H1 (cell line): Measurements from ENCODE around the gene LOXL1. TPM values are rescaled to one million over a fixed set of nuclear protein-coding genes. Genes with fewer than 3 reads are reported as not detected.

Source experiments
- CTCF ChIA-PET: fragments of 300-600 bp; sonication (Branson Sonifier 250); formaldehyde crosslinking; loops from one replicate; lab custom pipeline; 2021; ENCODE audit not compliant: partially characterized antibody; lab: Charles Lee
- POLR2A ChIA-PET: fragments of 300-600 bp; sonication (Branson Sonifier 250); formaldehyde crosslinking; loops from one replicate; lab custom pipeline; 2021; ENCODE audit warnings: inconsistent platforms; ENCODE audit not compliant: partially characterized antibody; lab: Charles Lee
- DNase-seq, 2 experiments: peaks; one replicate each; pipeline versions ENCODE4 v3.0.0 to v3.0.0-alpha.2; 2010 to 2022; ENCODE audit warnings: low spot score in 2 of 2, low read depth in 1 of 2, mixed read lengths in 1 of 2
- FAIRE-seq: peaks from 2 replicates; lab custom pipeline; 2011; peaks lifted over from hg19 to GRCh38; lab: Jason Lieb, UNC
- H2AFZ ChIP-seq: 2 replicates; pipeline ENCODE4 v1.8.1; 2012; ENCODE audit warnings: low read length, inconsistent platforms
- H2AK5ac ChIP-seq: 2 replicates; pipeline ENCODE4 v1.6.1; 2013; ENCODE audit warnings: low read depth, low read length
- H2BK120ac ChIP-seq: replicated peaks from 2 replicates; pipeline ENCODE3; 2013; ENCODE audit warnings: low read depth, low read length, inconsistent platforms
- H2BK12ac ChIP-seq: 2 replicates; pipeline ENCODE4 v1.6.1; 2013; ENCODE audit warnings: low read depth, low read length
- H2BK15ac ChIP-seq: 2 replicates; pipeline ENCODE4 v1.6.1; 2013; ENCODE audit warnings: low read length
- H2BK20ac ChIP-seq: 2 replicates; pipeline ENCODE4 v1.6.1; 2013; ENCODE audit warnings: low read length
- H2BK5ac ChIP-seq: 2 replicates; pipeline ENCODE4 v1.6.1; 2013; ENCODE audit warnings: low read depth, low read length
- H3K14ac ChIP-seq: 2 replicates; pipeline ENCODE4 v1.6.1; 2013; ENCODE audit warnings: inconsistent platforms; ENCODE audit not compliant: insufficient read length
- H3K18ac ChIP-seq: 2 replicates; pipeline ENCODE4 v1.6.1; 2013; ENCODE audit warnings: low read length; ENCODE audit errors: extremely low read depth
- H3K23ac ChIP-seq: 2 replicates; pipeline ENCODE4 v1.6.1; 2013; ENCODE audit warnings: inconsistent platforms; ENCODE audit not compliant: insufficient read length
- H3K23me2 ChIP-seq: 2 replicates; pipeline ENCODE4 v1.6.1; 2013; ENCODE audit warnings: low read depth, low read length
- H3K27ac ChIP-seq: 2 replicates; pipeline ENCODE4 v1.6.1; 2011; ENCODE audit warnings: low read depth, low read length, inconsistent platforms
- H3K27me3 ChIP-seq, 4 experiments: replicated peaks in 1 of 4; 1 replicate in 1 of 4; 2 replicates in 3 of 4; pipeline versions ENCODE4 v1.6.1 to v1.8.1; 2011 to 2013; ENCODE audit warnings: low read length in 3 of 4, mild to moderate bottlenecking in 3 of 4, inconsistent platforms in 2 of 4, mixed read lengths in 2 of 4, moderate library complexity in 1 of 4; ENCODE audit not compliant: control insufficient read depth in 3 of 4, insufficient read depth in 3 of 4; ENCODE audit errors: extremely low read depth in 1 of 4
- H3K36me3 ChIP-seq, 4 experiments: 2 replicates each; pipeline versions ENCODE4 v1.6.1 to v1.8.1; 2011 to 2013; ENCODE audit warnings: mild to moderate bottlenecking in 4 of 4, low read length in 3 of 4, moderate library complexity in 2 of 4, control low read depth in 1 of 4, inconsistent platforms in 1 of 4; ENCODE audit not compliant: insufficient read depth in 4 of 4, control insufficient read depth in 2 of 4
- H3K4ac ChIP-seq: replicated peaks from 2 replicates; pipeline ENCODE3; 2013; ENCODE audit warnings: low read length, low read depth, mixed read lengths, inconsistent platforms; ENCODE audit not compliant: insufficient read length
- H3K4me1 ChIP-seq, 4 experiments: replicated peaks in 1 of 4; 1 replicate in 1 of 4; 2 replicates in 3 of 4; pipeline versions ENCODE4 v1.6.1 to v1.8.1; 2011 to 2013; ENCODE audit warnings: low read length in 3 of 4, inconsistent platforms in 2 of 4, mixed read lengths in 1 of 4; ENCODE audit not compliant: insufficient read depth in 4 of 4, control insufficient read depth in 3 of 4
- H3K4me2 ChIP-seq, 2 experiments: 2 replicates each; pipeline versions ENCODE4 v1.6.1 to v1.8.1; 2011 to 2013; ENCODE audit warnings: low read depth in 2 of 2, low read length in 2 of 2, control low read depth in 1 of 2, inconsistent platforms in 1 of 2, mild to moderate bottlenecking in 1 of 2; ENCODE audit not compliant: insufficient read depth in 1 of 2
- H3K4me3 ChIP-seq, 4 experiments: fragments of 200-600, 300-600 bp in 1 of 4; sonication (generic), shearing (Covaris generic), sonication (Bioruptor Twin) in 1 of 4; 2 replicates each; pipeline versions ENCODE4 v1.5.1 to v1.8.1; 2011 to 2016; ENCODE audit warnings: low read length in 4 of 4, low read depth in 3 of 4, control low read depth in 2 of 4, inconsistent platforms in 2 of 4, mild to moderate bottlenecking in 2 of 4, mixed read lengths in 1 of 4, moderate library complexity in 1 of 4; ENCODE audit not compliant: insufficient read depth in 2 of 4; ENCODE audit errors: extremely low read depth in 1 of 4
- H3K56ac ChIP-seq: replicated peaks from 2 replicates; pipeline ENCODE3; 2013; ENCODE audit warnings: low read depth, mild to moderate bottlenecking, mixed read lengths, low read length, inconsistent platforms; ENCODE audit not compliant: insufficient read length
- H3K79me1 ChIP-seq: 2 replicates; pipeline ENCODE4 v1.6.1; 2013; ENCODE audit warnings: low read depth, low read length, control low read depth
- H3K79me2 ChIP-seq, 2 experiments: 2 replicates each; pipeline versions ENCODE4 v1.6.1 to v1.8.1; 2012 to 2013; ENCODE audit warnings: low read length in 2 of 2, mild to moderate bottlenecking in 2 of 2, inconsistent platforms in 1 of 2; ENCODE audit not compliant: insufficient read depth in 2 of 2, control insufficient read depth in 1 of 2
- H3K9ac ChIP-seq, 4 experiments: replicated peaks in 1 of 4; 1 replicate in 1 of 4; 2 replicates in 3 of 4; pipeline versions ENCODE4 v1.6.1 to v1.8.1; 2011 to 2013; ENCODE audit warnings: low read depth in 3 of 4, low read length in 3 of 4, control low read depth in 2 of 4, mild to moderate bottlenecking in 2 of 4, moderate library complexity in 2 of 4, inconsistent platforms in 1 of 4; ENCODE audit errors: extremely low read depth in 1 of 4
- H3K9me3 ChIP-seq, 2 experiments: 2 replicates each; pipeline versions ENCODE4 v1.6.1 to v1.8.1; 2012 to 2013; ENCODE audit warnings: mild to moderate bottlenecking in 2 of 2, moderate library complexity in 2 of 2, control low read depth in 1 of 2, inconsistent platforms in 1 of 2, low read depth in 1 of 2, low read length in 1 of 2, mixed read lengths in 1 of 2; ENCODE audit not compliant: insufficient read depth in 2 of 2
- H4K20me1 ChIP-seq, 2 experiments: replicated peaks in 1 of 2; 2 replicates each; pipeline versions ENCODE3 to v1.8.1; 2011 to 2013; ENCODE audit warnings: inconsistent platforms in 2 of 2, low read length in 2 of 2, mild to moderate bottlenecking in 1 of 2; ENCODE audit not compliant: insufficient read depth in 2 of 2, control insufficient read depth in 1 of 2
- H4K5ac ChIP-seq: 2 replicates; pipeline ENCODE4 v1.6.1; 2013; ENCODE audit warnings: low read length, low read depth, mixed read lengths, inconsistent platforms; ENCODE audit not compliant: insufficient read length
- H4K8ac ChIP-seq: 2 replicates; pipeline ENCODE4 v1.8.0; 2013; ENCODE audit warnings: mild to moderate bottlenecking, moderate library complexity, low read length, inconsistent platforms; ENCODE audit not compliant: insufficient read depth; ENCODE audit errors: extremely low read depth
- H4K91ac ChIP-seq: replicated peaks from 2 replicates; pipeline ENCODE3; 2013; ENCODE audit warnings: low read length, mixed read lengths, inconsistent platforms; ENCODE audit not compliant: insufficient read length
- BCL11A ChIP-seq, 2 experiments: IDR thresholded peaks; one replicate each; pipeline ENCODE4 v1.6.1; 2011; ENCODE audit warnings: low read depth in 2 of 2, low read length in 2 of 2, mild to moderate bottlenecking in 2 of 2
- CHD1 ChIP-seq: IDR thresholded peaks from 2 replicates; pipeline ENCODE4 v1.6.1; 2012; ENCODE audit warnings: low read depth, low read length, improper control_type of control experiment
- EZH2 ChIP-seq: fragments of 200-600 bp; sonication (generic); IDR thresholded peaks from 2 replicates; pipeline ENCODE4 v1.7.1; 2012; ENCODE audit warnings: low read depth, mild to moderate bottlenecking, moderate library complexity, low read length, inconsistent platforms; ENCODE audit not compliant: severe bottlenecking
- GTF2F1 ChIP-seq: IDR thresholded peaks from 2 replicates; pipeline ENCODE4 v1.6.1; 2012; ENCODE audit warnings: low read depth, low read length, improper control_type of control experiment, borderline replicate concordance
- HDAC6 ChIP-seq: IDR thresholded peaks from one replicate; pipeline ENCODE4 v1.7.1; 2012; ENCODE audit warnings: low read depth, mild to moderate bottlenecking, inconsistent platforms, low read length, moderate library complexity
- POLR2A ChIP-seq, 2 experiments: IDR thresholded peaks; 1 replicate in 1 of 2; 2 replicates in 1 of 2; pipeline ENCODE4 v1.6.1; 2011; ENCODE audit warnings: low read depth in 2 of 2, low read length in 2 of 2, mild to moderate bottlenecking in 2 of 2; ENCODE audit errors: control extremely low read depth in 1 of 2
- RAD21 ChIP-seq, 2 experiments: IDR thresholded peaks in 1 of 2; conservative IDR thresholded peaks in 1 of 2; 2 replicates each; pipeline ENCODE4 v1.6.1; 2011; ENCODE audit warnings: low read depth in 2 of 2, low read length in 2 of 2, improper control_type of control experiment in 1 of 2, inconsistent platforms in 1 of 2, mild to moderate bottlenecking in 1 of 2, moderate library complexity in 1 of 2
- SIN3A ChIP-seq, 2 experiments: IDR thresholded peaks in 1 of 2; conservative IDR thresholded peaks in 1 of 2; 2 replicates each; pipeline ENCODE4 v1.6.1; 2011 to 2012; ENCODE audit warnings: low read length in 2 of 2, improper control_type of control experiment in 1 of 2, low read depth in 1 of 2, mild to moderate bottlenecking in 1 of 2
- SP1 ChIP-seq: IDR thresholded peaks from 2 replicates; pipeline ENCODE4 v1.6.1; 2011; ENCODE audit warnings: low read depth, low read length
- SRF ChIP-seq: IDR thresholded peaks from 2 replicates; pipeline ENCODE4 v1.6.1; 2011; ENCODE audit warnings: mild to moderate bottlenecking, low read depth, low read length, moderate library complexity
- TEAD4 ChIP-seq: IDR thresholded peaks from 2 replicates; pipeline ENCODE4 v1.6.1; 2012; ENCODE audit warnings: low read depth, low read length, inconsistent platforms, mixed read lengths
- YY1 ChIP-seq: IDR thresholded peaks from 2 replicates; pipeline ENCODE4 v1.6.1; 2011; ENCODE audit warnings: low read depth, mild to moderate bottlenecking, low read length
- WGBS, 2 experiments: shearing (Covaris generic) in 1 of 2; methylation state at CpG; one replicate each; pipeline versions ENCODE4 v1.1.6 to v1.1.7; 2013 to 2015; ENCODE audit warnings: low lambda C conversion rate in 2 of 2, mixed read lengths in 2 of 2, inconsistent platforms in 1 of 2, low coverage in 1 of 2, missing lambda C conversion rate in 1 of 2; ENCODE audit not compliant: insufficient replicate concordance in 2 of 2, insufficient coverage in 1 of 2, insufficient read length in 1 of 2; ENCODE audit errors: extremely low coverage in 1 of 2, missing lambda C conversion rate in 1 of 2; 5-methylcytosine and 5-hydroxymethylcytosine counted together
- polyA plus RNA-seq, 7 experiments: library from polyadenylated mRNA; depleted of rRNA in 3 of 7; stranded (reverse) in 5 of 7; unstranded in 2 of 7; fragments of >200 nt in 5 of 7; fragments of 200-250 nt in 2 of 7; gene quantifications; 1 replicate in 5 of 7; 2 replicates in 1 of 7; 4 replicates in 1 of 7; pipeline versions ENCODE4 v1.2.1 to v1.2.3, GENCODE V29; 2011 to 2013; ENCODE audit warnings: missing spikeins in 2 of 7, mixed read lengths in 2 of 7
- total RNA-seq: library from RNA; stranded (reverse); fragmentation: NEBNext Ultra II Directional; extraction: Animal tissue kit (Norgen Biotek cat#: 25700); gene quantifications from 2 replicates; pipeline ENCODE4 v1.2.1, GENCODE V29; 2021
- TF ChIP-seq, protein P1 (sequence below): IDR thresholded peaks from 2 replicates; pipeline ENCODE4 v1.6.1; 2012; ENCODE audit warnings: inconsistent platforms

The LOXL1 gene
- total and polyA plus RNA-seq, 2 of the 8 experiments (the other 6 are each of a cell fraction or from before 2014, with no cell fraction given) = 8.1 to 14.4 TPM

DNA sequence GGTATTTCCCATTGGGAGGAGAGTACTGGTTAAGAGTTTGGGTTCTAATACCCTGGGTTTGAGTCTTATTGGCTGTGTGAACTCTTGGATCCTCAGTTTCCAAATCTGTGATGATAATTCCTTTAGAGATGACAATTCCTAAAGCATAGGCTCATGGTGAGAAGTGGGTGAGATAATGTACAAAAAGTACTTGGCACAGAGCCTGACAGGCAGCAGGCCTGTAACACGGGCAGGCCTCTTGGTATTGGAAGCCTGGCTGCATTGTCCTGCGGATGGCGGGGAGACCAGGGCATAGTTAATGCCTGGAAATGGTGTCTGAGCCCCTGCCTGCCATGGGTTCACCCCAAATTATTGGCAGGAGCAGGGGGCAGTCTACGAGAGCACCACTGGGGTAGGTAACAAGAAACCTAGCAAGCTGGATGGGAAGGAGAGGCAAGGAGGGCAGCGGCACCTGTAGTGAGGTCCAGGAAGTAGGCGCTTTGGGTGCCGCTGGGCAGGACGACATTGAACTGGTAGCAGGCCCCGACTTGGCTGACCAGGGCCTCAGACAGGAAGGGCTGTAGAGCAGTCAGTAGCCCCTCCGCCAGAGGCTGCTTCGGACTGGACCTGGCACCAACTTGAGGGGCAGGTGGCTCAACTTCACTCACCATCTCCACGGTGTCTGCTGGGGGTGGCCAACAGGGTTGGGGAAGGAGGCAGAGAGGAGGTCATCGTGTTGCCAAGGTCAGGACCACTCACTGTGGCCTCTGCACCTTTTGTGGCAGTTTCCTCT, 58.1 kb downstream of the LOXL1 start:
- no peak overlapping the region for H2AK5ac ChIP-seq
- H2BK12ac ChIP-seq = no peak overlapping the region
- H3K27ac ChIP-seq = no peak overlapping the region
- H4K20me1 ChIP-seq = no peaks in the 10 kb centered on the region
- no peaks in the 10 kb centered on the region for H3K36me3 ChIP-seq
- H2BK15ac ChIP-seq = no peak overlapping the region
- H3K9ac ChIP-seq = no peak overlapping the region
- H3K4ac ChIP-seq = no peak overlapping the region
- no peaks in the 10 kb centered on the region for H3K23me2 ChIP-seq
- no peak overlapping the region for H3K18ac ChIP-seq
- ChIA-PET POLR2A (no interaction called here), CTCF (interaction anchor here (1.5 to 11.4 kb wide), 4 partner anchors 10 to 55 kb away, joined by 3 to 167 read pairs (median 39); partner anchors contain the start of gene PML)
- H4K8ac ChIP-seq = no peak overlapping the region
- no peak overlapping the region for H3K14ac ChIP-seq
- 87% methylated on average over 12 of the region's 13 CpGs; no CpG with 5 or more reads in 1 of the 2 experiments for WGBS, 2 experiments
- peaks cover 0 to 2% (median 0%) of the 10 kb centered on the region in 4 experiments; a peak in 1 of 7 replicates for H3K27me3 ChIP-seq
- H3K23ac ChIP-seq = no peak overlapping the region
- H2BK5ac ChIP-seq = no peak overlapping the region
- DNase-seq = no peak
- H3K9me3 ChIP-seq = no peaks in the 10 kb centered on the region
- H2AFZ ChIP-seq = no peak overlapping the region
- H2BK120ac ChIP-seq = no peak overlapping the region
- H3K4me3 ChIP-seq = no peak overlapping the region
- no peaks in the 10 kb centered on the region for H3K79me1 ChIP-seq
- FAIRE-seq = no peak
- peak overlapping the region; percentile 42 for H3K56ac ChIP-seq
- no peak overlapping the region for H2BK20ac ChIP-seq
- no peak overlapping the region for H4K5ac ChIP-seq
- H4K91ac ChIP-seq = no peak overlapping the region
- no peaks in the 10 kb centered on the region for H3K79me2 ChIP-seq
- no peaks in the 10 kb centered on the region; a peak in 1 of 7 replicates for H3K4me1 ChIP-seq
- H3K4me2 ChIP-seq = no peak overlapping the region
- TF ChIP-seq HDAC6 = no peak
- no peak for TF ChIP-seq YY1
- no peak for TF ChIP-seq BCL11A (IDR thresholded peaks at IDR 0.05; ENCODE audit: low read depth in 2 of 2, low read length in 2 of 2)
- TF ChIP-seq SP1 = no peak
- no peak for TF ChIP-seq RAD21 (IDR thresholded peaks at IDR 0.05 in 1 of 2, conservative IDR thresholded peaks at IDR 0.05 in 1 of 2; ENCODE audit: low read depth in 2 of 2, low read length in 2 of 2)
- TF ChIP-seq, protein P1, sequence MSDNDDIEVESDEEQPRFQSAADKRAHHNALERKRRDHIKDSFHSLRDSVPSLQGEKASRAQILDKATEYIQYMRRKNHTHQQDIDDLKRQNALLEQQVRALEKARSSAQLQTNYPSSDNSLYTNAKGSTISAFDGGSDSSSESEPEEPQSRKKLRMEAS = no peak
- no peak for TF ChIP-seq CHD1
- TF ChIP-seq POLR2A (IDR thresholded peaks at IDR 0.05; ENCODE audit: control extremely low read depth in 1 of 2, low read depth in 2 of 2, low read length in 2 of 2) = no peak
- no peak for TF ChIP-seq TEAD4
- no peak for TF ChIP-seq EZH2
- TF ChIP-seq SRF = no peak
- no peak for TF ChIP-seq SIN3A (conservative IDR thresholded peaks at IDR 0.05 in 1 of 2, IDR thresholded peaks at IDR 0.05 in 1 of 2; ENCODE audit: low read depth in 1 of 2, low read length in 2 of 2)
- no peak for TF ChIP-seq GTF2F1
